Gastrocnemius medialis (tissue), 4 donors: ENCODE measurements around the gene OR51V1. TPM values are rescaled to one million over a fixed set of nuclear protein-coding genes. Genes with fewer than 3 reads are reported as not detected.

ENCODE experiments used
- ATAC-seq, 2 donors: fragments of 150-250 bp; one replicate each; pipeline ENCODE4 v1.9.1; 2016
- DNase-seq, 2 donors: peaks; one replicate each; pipeline ENCODE4 v3.0.0-alpha.2; 2019
- H3K27ac ChIP-seq, 4 donors: fragments of 200-600 bp; sonication (generic); 1 replicate in 1 of 4; 2 replicates in 3 of 4; pipeline ENCODE4 v1.5.1; 2016 to 2018; ENCODE audit warnings: mild to moderate bottlenecking in 2 of 4, moderate library complexity in 1 of 4
- H3K27me3 ChIP-seq, 3 donors: fragments of 200-600 bp; sonication (generic) in 2 of 3; 1 replicate in 1 of 3; 2 replicates in 2 of 3; pipeline versions ENCODE4 v1.5.1 to v1.6.0; 2016 to 2019; ENCODE audit warnings: mild to moderate bottlenecking in 1 of 3, moderate library complexity in 1 of 3
- H3K36me3 ChIP-seq, 2 donors: fragments of 200-600 bp; sonication (generic) in 1 of 2; one replicate each; pipeline ENCODE4 v1.5.1; 2017 to 2018
- H3K4me1 ChIP-seq, 2 donors: fragments of 200-600 bp; sonication (generic) in 1 of 2; one replicate each; pipeline ENCODE4 v1.5.1; 2016 to 2017; ENCODE audit warnings: mild to moderate bottlenecking in 2 of 2
- H3K4me3 ChIP-seq, 4 donors: fragments of 200-600 bp; sonication (generic) in 3 of 4; 1 replicate in 1 of 4; 2 replicates in 3 of 4; pipeline ENCODE4 v1.5.1; 2016 to 2019; ENCODE audit warnings: mild to moderate bottlenecking in 2 of 4
- H3K9me3 ChIP-seq, 3 donors: fragments of 200-600 bp; sonication (generic) in 2 of 3; 1 replicate in 1 of 3; 2 replicates in 2 of 3; pipeline ENCODE4 v1.5.1; 2016 to 2019
- POLR2A ChIP-seq, 2 donors: fragments of 450-650 bp; IDR thresholded peaks; one replicate each; pipeline ENCODE4 v1.6.1; 2017; ENCODE audit warnings: antibody characterized with exemption in 2 of 2, mild to moderate bottlenecking in 2 of 2, moderate library complexity in 2 of 2
- in situ Hi-C, 4 donors: fragments of 200-750 bp; cut with MboI; loops; one replicate each; pipeline versions ENCODE4 v1.15.0 to v1.8.0; 2017; ENCODE audit warnings: low sequenced_read_pairs in 4 of 4
- intact Hi-C: fragments of 100-400 bp; cut with DNase I; formaldehyde crosslinking; loops from one replicate; pipeline ENCODE4 v1.15.1; 2023; ENCODE audit warnings: low total_unique reads
- total RNA-seq, 4 donors: library from RNA; depleted of rRNA; stranded (reverse); fragments of >200 nt; gene quantifications; one replicate each; pipeline versions ENCODE4 v1.1.0 to v1.2.3, GENCODE V29; 2016
- TF ChIP-seq, protein P1 (sequence below), 5 experiments: fragments of 450-650 bp in 3 of 5; fragments of 200-600 bp in 2 of 5; sonication (generic) in 2 of 5; IDR thresholded peaks in 4 of 5; conservative IDR thresholded peaks in 1 of 5; 1 replicate in 4 of 5; 2 replicates in 1 of 5; pipeline ENCODE4 v1.5.1; 2016 to 2019; ENCODE audit warnings: antibody characterized with exemption in 5 of 5, mild to moderate bottlenecking in 3 of 5, moderate library complexity in 3 of 5

OR51V1 gene
- total RNA-seq, 4 donors from 2014 or later, result not detected

DNA sequence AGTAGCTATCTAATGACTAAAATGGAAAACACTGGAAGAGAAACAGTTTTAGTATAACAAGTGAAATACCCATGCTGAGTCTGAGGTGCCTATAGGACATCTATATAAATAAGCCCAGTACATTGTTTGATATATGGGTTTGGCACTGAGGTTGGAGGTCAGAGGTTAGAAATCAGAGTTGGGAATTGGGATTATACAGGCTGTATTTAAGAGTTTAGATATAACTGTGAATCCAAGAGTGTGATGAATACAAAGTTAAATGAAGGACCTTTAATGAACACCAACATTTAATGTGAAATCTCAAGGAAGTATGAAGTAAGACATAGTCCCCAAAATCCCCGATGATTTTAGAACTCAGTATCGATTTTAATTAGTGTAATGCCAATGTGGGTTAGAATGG is 36.9 kb upstream of the OR51V1 start:
- in situ Hi-C loops (no loop called here), intact Hi-C loops (no loop called here)
- H3K4me3 ChIP-seq, result no peak overlapping the region
- H3K4me1 ChIP-seq, result no peaks in the 10 kb centered on the region
- no peaks in the 10 kb centered on the region for H3K36me3 ChIP-seq
- TF ChIP-seq, protein P1, sequence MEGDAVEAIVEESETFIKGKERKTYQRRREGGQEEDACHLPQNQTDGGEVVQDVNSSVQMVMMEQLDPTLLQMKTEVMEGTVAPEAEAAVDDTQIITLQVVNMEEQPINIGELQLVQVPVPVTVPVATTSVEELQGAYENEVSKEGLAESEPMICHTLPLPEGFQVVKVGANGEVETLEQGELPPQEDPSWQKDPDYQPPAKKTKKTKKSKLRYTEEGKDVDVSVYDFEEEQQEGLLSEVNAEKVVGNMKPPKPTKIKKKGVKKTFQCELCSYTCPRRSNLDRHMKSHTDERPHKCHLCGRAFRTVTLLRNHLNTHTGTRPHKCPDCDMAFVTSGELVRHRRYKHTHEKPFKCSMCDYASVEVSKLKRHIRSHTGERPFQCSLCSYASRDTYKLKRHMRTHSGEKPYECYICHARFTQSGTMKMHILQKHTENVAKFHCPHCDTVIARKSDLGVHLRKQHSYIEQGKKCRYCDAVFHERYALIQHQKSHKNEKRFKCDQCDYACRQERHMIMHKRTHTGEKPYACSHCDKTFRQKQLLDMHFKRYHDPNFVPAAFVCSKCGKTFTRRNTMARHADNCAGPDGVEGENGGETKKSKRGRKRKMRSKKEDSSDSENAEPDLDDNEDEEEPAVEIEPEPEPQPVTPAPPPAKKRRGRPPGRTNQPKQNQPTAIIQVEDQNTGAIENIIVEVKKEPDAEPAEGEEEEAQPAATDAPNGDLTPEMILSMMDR (IDR thresholded peaks at IDR 0.05 in 4 of 5, conservative IDR thresholded peaks at IDR 0.05 in 1 of 5), result no peak
- no peak for TF ChIP-seq POLR2A (IDR thresholded peaks at IDR 0.05)
- no peaks in the 10 kb centered on the region for H3K9me3 ChIP-seq
- DNase-seq (no peak), ATAC-seq (no peak)
- no peaks in the 10 kb centered on the region for H3K27me3 ChIP-seq
- H3K27ac ChIP-seq, result no peak overlapping the region

DNA sequence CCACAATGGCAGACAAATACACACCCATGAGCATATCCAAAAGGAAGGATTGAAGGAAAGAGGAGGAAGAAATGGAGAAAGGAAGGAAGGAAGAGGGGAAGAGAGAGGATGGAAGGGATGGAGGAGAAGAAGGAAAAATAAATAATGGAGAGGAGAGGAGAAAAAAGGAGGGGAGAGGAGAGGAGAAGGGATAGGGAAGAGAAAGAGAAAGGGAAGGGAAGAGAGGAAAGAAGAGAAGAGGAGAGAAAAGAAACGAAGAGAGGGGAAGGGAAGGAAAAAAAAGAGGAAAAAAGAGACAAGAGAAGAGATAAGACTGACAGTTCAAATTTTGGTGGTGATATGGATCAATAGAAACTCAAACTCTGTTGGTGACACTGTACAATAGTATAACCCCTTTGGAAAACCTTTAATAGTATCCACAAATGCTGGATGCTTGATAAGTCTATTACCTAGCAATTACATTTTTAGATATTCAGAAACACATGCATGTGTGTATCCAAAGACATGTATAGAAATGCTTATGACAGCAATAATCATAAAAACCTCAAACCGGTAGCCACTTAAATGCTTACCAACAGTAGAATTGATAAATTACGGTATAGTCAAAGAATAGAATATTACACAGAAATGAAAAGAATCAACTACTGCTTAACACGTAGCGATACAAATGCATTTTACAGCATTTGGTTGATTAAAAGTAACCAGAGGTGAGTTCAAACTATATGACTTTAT is 35.0 kb upstream of the OR51V1 start:
- Histone ChIP-seq H3K36me3 (no peaks in the 10 kb centered on the region), H3K27me3 (no peaks in the 10 kb centered on the region), H3K27ac (no peak overlapping the region), H3K9me3 (no peaks in the 10 kb centered on the region), H3K4me1 (no peaks in the 10 kb centered on the region), H3K4me3 (no peak overlapping the region)
- DNase-seq (no peak), ATAC-seq (no peak)
- intact Hi-C loops (no loop called here), in situ Hi-C loops (no loop called here)
- TF ChIP-seq POLR2A (IDR thresholded peaks at IDR 0.05), result no peak
- TF ChIP-seq, protein P1 (IDR thresholded peaks at IDR 0.05 in 4 of 5, conservative IDR thresholded peaks at IDR 0.05 in 1 of 5), result no peak

DNA sequence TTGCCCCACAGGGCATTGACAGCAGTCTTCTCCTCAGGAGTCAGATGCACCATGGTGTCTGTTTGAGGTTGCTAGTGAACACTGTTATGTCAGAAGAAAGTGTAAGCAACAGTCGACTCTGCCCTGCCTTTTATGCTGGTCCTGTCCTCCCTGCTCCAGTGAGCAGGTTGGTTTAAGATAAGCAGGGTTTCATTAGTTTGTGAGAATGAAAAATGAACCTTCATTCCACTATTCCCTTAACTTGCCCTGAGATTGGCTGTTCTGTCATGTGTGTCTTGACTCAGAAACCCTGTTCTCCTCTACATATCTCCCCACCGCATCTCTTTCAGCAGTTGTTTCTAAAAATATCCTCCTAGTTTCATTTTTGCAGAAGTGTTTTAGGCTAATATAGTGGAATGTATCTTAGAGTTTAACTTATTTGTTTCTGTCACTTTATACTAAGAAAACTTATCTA is 33.9 kb upstream of the OR51V1 start, which contains the start of gene HBD:
Gene HBD, minus strand, starts transcription at position 103 of the 454 bp plus-strand sequence. Its CDS starts 50 bp downstream, at position 53.
- no peaks in the 10 kb centered on the region for H3K9me3 ChIP-seq
- no peaks in the 10 kb centered on the region for H3K27me3 ChIP-seq
- H3K36me3 ChIP-seq, result no peaks in the 10 kb centered on the region
- no peak within 1 kb of the TSS for H3K27ac ChIP-seq
- in situ Hi-C loops (no loop called here), intact Hi-C loops (no loop called here)
- DNase-seq (no peak), ATAC-seq (no peak)
- no peaks in the 10 kb centered on the region for H3K4me1 ChIP-seq
- H3K4me3 ChIP-seq, result no peak within 1 kb of the TSS
- TF ChIP-seq POLR2A (IDR thresholded peaks at IDR 0.05), result no peak
- TF ChIP-seq, protein P1 (IDR thresholded peaks at IDR 0.05 in 4 of 5, conservative IDR thresholded peaks at IDR 0.05 in 1 of 5), result no peak

DNA sequence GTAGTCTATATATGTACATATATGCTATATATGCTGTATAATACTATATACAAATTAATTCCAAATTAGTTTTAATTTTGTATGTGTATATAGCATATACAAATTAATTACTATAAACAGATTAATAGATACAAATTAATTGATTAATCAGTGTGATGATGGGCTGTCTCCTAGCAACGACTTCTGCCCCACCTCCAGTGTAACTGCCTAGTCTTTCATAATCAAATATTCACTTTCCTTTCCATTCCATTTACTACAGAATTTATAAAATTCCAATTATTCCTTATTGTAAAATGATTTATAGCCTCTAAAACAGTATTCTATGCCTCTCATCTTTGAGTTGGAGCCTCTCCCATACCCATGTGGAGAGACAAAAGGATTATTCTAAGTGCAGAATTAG is 32.8 kb upstream of the OR51V1 start:
- in situ Hi-C loops, result no loop called here
- intact Hi-C loops, result no loop called here
- Histone ChIP-seq H3K4me1 (no peaks in the 10 kb centered on the region), H3K9me3 (no peaks in the 10 kb centered on the region), H3K36me3 (no peaks in the 10 kb centered on the region), H3K27ac (no peak overlapping the region), H3K4me3 (no peak overlapping the region), H3K27me3 (no peaks in the 10 kb centered on the region)
- ATAC-seq (no peak), DNase-seq (no peak)
- TF ChIP-seq POLR2A (IDR thresholded peaks at IDR 0.05), result no peak
- TF ChIP-seq, protein P1 (IDR thresholded peaks at IDR 0.05 in 4 of 5, conservative IDR thresholded peaks at IDR 0.05 in 1 of 5), result no peak
